Astrocyte of the spinal cord (primary cell): Measurements from ENCODE around the gene KSR1.

Experiments used
- DNase-seq: peaks from one replicate; pipeline ENCODE4 v3.0.0; 2011; ENCODE audit warnings: low read depth, low spot score
- H3K4me3 ChIP-seq: 2 replicates; pipeline ENCODE4 v1.5.1; 2011; ENCODE audit warnings: low read depth, mild to moderate bottlenecking, low read length, moderate library complexity
- CTCF ChIP-seq: IDR thresholded peaks from 2 replicates; pipeline ENCODE4 v1.5.1; 2012; ENCODE audit warnings: low read depth, mild to moderate bottlenecking, low read length, inconsistent platforms
- in situ Hi-C: cut with HindIII; loops from 2 replicates; pipeline ENCODE4 v1.10.0; 2017; ENCODE audit warnings: low sequenced_read_pairs

The KSR1 gene

GRCh38 chr17:27569257-27569722 lies 113.0 kb downstream of the KSR1 start:
- H3K4me3 ChIP-seq, result no peak overlapping the region
- TF ChIP-seq CTCF, result peak; percentile 77
- in situ Hi-C loops, result no loop called here
- DNase-seq, result no peak

- no peak for TF ChIP-seq CTCF
- DNase-seq, result no peak
- in situ Hi-C loops, result no loop called here
- H3K4me3 ChIP-seq, result no peak overlapping the region
These were observed 113.8 kb downstream of the KSR1 start for GRCh38 chr17:27569884-27570577.

GRCh38 chr17:27570578-27570914 lies 114.3 kb downstream of the KSR1 start:
- no peak for DNase-seq
- no peak overlapping the region for H3K4me3 ChIP-seq
- in situ Hi-C loops, result no loop called here
- TF ChIP-seq CTCF, result no peak

GRCh38 chr17:27571563-27572352 lies 115.5 kb downstream of the KSR1 start:
- in situ Hi-C loops, result no loop called here

GRCh38 chr17:27572665-27573064 lies 116.4 kb downstream of the KSR1 start:
- no peak for DNase-seq
- in situ Hi-C loops, result no loop called here
- TF ChIP-seq CTCF, result no peak
- no peak overlapping the region for H3K4me3 ChIP-seq

More at GRCh38 chr17:27571563-27572352, 115.5 kb downstream of the KSR1 start:
- TF ChIP-seq CTCF, result no peak
- DNase-seq, result no peak
- H3K4me3 ChIP-seq, result no peak overlapping the region

- TF ChIP-seq CTCF, result no peak
- in situ Hi-C loops, result no loop called here
- DNase-seq, result no peak
- H3K4me3 ChIP-seq, result no peak overlapping the region
These were observed 117.3 kb downstream of the KSR1 start for GRCh38 chr17:27573548-27573947.
